Mucosa of descending colon (tissue), 3 donors: ENCODE data around the gene PFAS. TPM values are rescaled to one million over a fixed set of nuclear protein-coding genes. Genes with fewer than 3 reads are reported as not detected.

Experiments
- ATAC-seq: fragments of 200-7000 bp; cut with Tn5 transposase; one replicate; pipeline ENCODE4 v1.9.1; 2020; ENCODE audit warnings: mild to moderate bottlenecking, moderate library complexity
- DNase-seq, 3 donors: peaks; one replicate each; pipeline ENCODE4 v3.0.0-alpha.2; 2020
- H3K36me3 ChIP-seq: fragments of 200-600 bp; one replicate; pipeline ENCODE4 v1.8.0; 2021; ENCODE audit warnings: low read depth, mild to moderate bottlenecking
- H3K4me1 ChIP-seq: fragments of 200-600 bp; one replicate; pipeline ENCODE4 v1.8.0; 2021; ENCODE audit warnings: low read depth, mild to moderate bottlenecking
- H3K4me3 ChIP-seq: fragments of 200-600 bp; one replicate; pipeline ENCODE4 v1.8.0; 2021; ENCODE audit warnings: mild to moderate bottlenecking
- H3K9me3 ChIP-seq: fragments of 200-600 bp; one replicate; pipeline ENCODE4 v1.8.0; 2021; ENCODE audit warnings: mild to moderate bottlenecking
- CTCF ChIP-seq: fragments of 200-600 bp; IDR thresholded peaks from one replicate; pipeline ENCODE4 v1.8.0; 2022; ENCODE audit warnings: antibody characterized with exemption, mild to moderate bottlenecking
- intact Hi-C, 2 donors: fragments of 100-400 bp; cut with DNase I in 1 of 2; cut with micrococcal nuclease in 1 of 2; formaldehyde crosslinking; loops; one replicate each; pipeline versions ENCODE4 v1.11.0 to v1.11.1; 2022; cut with DNase I, micrococcal nuclease
- long read RNA-seq, 2 donors: library from polyadenylated mRNA; unstranded; transcript quantifications; one replicate each; pipeline ENCODE4 v2.0.0, GENCODE V29; 2019 to 2021
- total RNA-seq, 3 donors: library from RNA; stranded (reverse); fragmentation: NEBNext Ultra II Directional in 2 of 3; extraction: Animal tissue kit (Norgen Biotek cat#: 25700) in 2 of 3; gene quantifications; one replicate each; pipeline versions ENCODE4 v1.2.1 to v1.2.4, GENCODE V29; 2021 to 2023
- donor health status: DM: no; HTN: no; CAD: no; lungs with moderate emphysema.
- donor health status: DM: no; HTN: no; CAD: no.
- donor health status: DM: no; HTN: yes; CAD: no.

Gene PFAS
- total RNA-seq = 10 to 100 TPM; 18.7 to 31.7 (median 30.1) TPM
- long read RNA-seq, donor 1, partial matches to known transcripts = 4 of 6 reads
- long read RNA-seq, donor 1, other reads (novel, unspliced or antisense) = 2 of 6 reads
- long read RNA-seq, donor 2, full-length matches to known transcripts = 1 of 1 reads
- long read RNA-seq, donor 2, partial matches to known transcripts = 0 of 1 reads
- long read RNA-seq, donor 2, other reads (novel, unspliced or antisense) = 0 of 1 reads

DNA sequence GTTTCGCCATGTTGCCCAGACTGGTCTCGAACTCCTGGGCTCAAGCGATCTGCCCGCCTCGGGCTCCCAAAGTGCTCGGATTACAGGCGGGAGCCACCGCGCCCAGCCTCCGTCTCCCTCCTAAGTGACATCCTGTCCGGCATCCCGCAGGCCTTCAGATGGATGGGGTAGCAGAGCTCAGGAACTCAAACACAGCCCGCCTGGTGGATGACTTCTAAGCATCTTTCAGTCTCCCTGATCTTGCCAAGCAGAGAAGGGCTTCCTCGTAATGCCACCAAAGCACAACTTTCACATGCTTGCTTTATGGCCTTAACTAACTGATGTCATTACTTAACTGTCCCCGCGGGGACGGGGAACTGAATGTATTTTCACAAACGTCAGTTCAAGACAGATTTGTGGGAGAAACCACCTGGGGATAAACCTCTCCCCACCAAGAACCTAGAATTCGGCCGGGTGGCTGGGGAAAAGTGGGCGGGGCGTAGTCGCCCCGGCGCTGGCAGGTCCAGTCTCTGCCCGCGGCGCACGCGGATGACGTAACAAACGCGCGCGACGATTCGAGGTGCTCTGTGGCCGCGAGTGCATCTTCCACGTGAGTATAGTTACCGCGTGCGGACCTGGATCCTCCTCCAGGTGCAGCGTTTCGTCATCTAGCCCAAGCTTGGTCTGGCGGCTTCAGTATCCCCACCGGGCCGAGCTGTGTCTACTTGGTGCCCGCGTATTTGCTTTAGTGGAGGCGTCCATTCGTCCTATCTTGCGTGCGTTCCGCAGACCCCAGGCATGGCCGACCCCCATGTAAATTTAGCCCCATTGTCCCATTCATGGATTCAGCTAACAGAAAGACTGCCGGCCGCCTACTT, at the start of gene PFAS:
Gene PFAS, plus strand, starts transcription at position 539 of the 857 bp plus-strand sequence. CDS start 4,649 bp downstream, outside the sequence.
- Histone ChIP-seq H3K36me3 (no peaks in the 10 kb centered on the region), H3K4me3 (peak within 1 kb of the TSS; percentile 18), H3K9me3 (no peaks in the 10 kb centered on the region), H3K4me1 (peaks cover 5% of the 10 kb centered on the region)
- intact Hi-C loops = no loop called here
- peak; percentile 98 to 99 (median 98) for DNase-seq
- peak; percentile 84 for ATAC-seq
- no peak for TF ChIP-seq CTCF

DNA sequence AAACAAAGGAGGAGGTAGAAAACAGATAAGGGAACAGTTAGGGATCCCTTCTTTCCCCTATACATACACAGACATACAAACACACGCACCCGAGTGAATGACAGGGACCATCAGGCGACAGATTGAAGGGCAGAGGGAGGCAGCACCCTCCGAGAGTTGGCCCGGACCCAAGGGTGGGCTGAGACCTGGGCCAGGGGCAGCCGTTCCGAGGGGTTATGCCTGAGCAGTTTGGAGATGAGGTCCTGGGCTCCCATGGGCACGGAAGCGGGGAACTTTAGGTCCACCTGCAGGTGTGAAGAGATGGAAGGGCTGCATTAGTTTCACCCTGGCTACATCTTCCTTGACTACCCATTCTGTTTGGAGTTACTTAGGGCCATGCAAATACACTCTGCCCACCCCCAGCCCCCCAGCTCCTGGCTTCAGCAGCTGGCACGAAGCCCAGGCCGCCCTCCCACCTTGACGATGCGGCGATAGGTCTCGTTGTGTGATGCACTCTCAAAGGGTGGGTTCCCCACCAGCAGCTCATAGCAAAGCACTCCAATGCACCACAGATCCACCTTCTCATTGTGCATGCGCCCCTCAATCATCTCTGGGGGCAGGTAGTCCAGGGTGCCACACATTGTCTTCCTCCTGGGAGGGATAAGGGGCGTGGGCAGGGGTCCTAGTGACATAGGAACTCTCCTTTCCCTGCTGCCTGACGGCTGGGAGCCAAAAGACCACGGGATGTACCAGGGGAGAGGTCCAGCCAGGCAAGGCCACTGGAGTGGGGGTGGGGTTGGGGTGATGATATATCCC, 44.1 kb upstream of the PFAS start:
- intact Hi-C loops = no loop called here
- H3K9me3 ChIP-seq = no peaks in the 10 kb centered on the region
- no peak for TF ChIP-seq CTCF
- no peak overlapping the region for H3K4me3 ChIP-seq
- H3K4me1 ChIP-seq = peaks cover 2% of the 10 kb centered on the region
- DNase-seq = peak in 1 of 3 donors; percentile 53
- no peaks in the 10 kb centered on the region for H3K36me3 ChIP-seq
- no peak for ATAC-seq

- intact Hi-C loops = no loop called here
- H3K4me1 ChIP-seq = peaks cover 4% of the 10 kb centered on the region
- ATAC-seq = no peak
Measured at GRCh38 chr17:8206536-8206935, 42.6 kb upstream of the PFAS start.

DNA sequence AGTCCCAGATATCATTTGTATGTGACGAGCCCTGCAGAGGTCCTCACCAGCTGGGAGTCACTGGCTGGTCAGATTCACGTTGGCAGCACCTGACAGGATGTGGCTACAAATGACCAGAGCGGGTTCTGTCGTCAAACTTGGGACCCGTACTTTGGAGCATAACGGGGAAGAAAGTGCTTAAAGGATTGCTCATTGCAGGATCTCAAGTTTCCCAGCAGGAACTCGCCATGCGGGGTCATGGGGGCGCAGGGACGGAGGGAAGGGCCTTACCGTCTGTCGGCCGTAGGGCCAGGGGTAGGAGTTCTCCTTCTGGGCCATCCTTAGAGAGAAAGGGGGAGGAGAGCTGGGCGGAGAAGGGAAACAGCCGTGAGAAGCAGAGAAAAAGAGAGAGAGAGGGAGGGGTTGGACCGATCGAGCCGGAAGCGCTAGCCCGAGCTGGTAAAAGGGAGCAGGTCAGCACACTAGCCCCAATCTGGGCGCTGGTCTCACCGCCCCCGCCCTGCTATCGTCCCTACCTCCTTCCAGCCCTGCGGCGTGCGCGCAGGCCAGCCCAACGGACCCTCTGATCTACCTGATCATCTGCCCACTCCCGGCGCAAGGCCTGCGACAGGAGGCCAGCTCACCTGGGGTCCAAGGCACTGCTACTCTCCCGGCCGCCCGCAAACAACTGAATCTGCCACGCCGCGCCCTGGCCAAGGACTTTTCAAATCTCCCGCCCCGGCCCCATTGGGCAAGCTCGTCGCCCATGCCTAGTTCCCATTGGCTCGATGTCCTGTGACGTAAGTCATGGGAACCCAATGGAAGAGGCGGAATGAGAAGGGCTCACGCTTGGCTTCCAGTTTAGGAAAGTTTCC, 39.0 kb upstream of the PFAS start, which contains the start of gene AURKB:
Gene AURKB, minus strand, starts transcription at position 669 of the 854 bp plus-strand sequence. Its CDS starts 351 bp downstream, at position 318.
- TF ChIP-seq CTCF = no peak
- Histone ChIP-seq H3K4me1 (peaks cover 4% of the 10 kb centered on the region), H3K4me3 (peak within 1 kb of the TSS; percentile 22), H3K36me3 (no peaks in the 10 kb centered on the region), H3K9me3 (no peaks in the 10 kb centered on the region)
- intact Hi-C loops = no loop called here
- DNase-seq = peak; percentile 91 to 98 (median 94)
- peak; percentile 99 for ATAC-seq

More at GRCh38 chr17:8206536-8206935, 42.6 kb upstream of the PFAS start:
- peak in 1 of 3 donors; percentile 39 for DNase-seq
- no peak for TF ChIP-seq CTCF
- H3K9me3 ChIP-seq = no peaks in the 10 kb centered on the region
- no peaks in the 10 kb centered on the region for H3K36me3 ChIP-seq
- no peak overlapping the region for H3K4me3 ChIP-seq
